Natural killer cell (primary cell): ENCODE measurements around the gene SCAP. TPM values are rescaled to one million over a fixed set of nuclear protein-coding genes. Genes with fewer than 3 reads are reported as not detected.
A peak's percentile ranks its signal among the peaks of the same experiment; 100 is the strongest.
"Not testable (repeated sequence)": the region's sequence is repeated elsewhere in the genome, so short reads cannot be mapped to it uniquely, and the experiment has no call there.

Experiments used
- ATAC-seq, 3 donors: fragments of 150-1000 bp in 2 of 3; fragments of 200-7000 bp in 1 of 3; cut with Tn5 transposase; 1 replicate in 1 of 3; 2 replicates in 2 of 3; pipeline ENCODE4 v1.10.0; 2021; ENCODE audit warnings: mild to moderate bottlenecking in 2 of 3, moderate library complexity in 2 of 3
- DNase-seq, 2 donors: peaks; one replicate each; pipeline versions ENCODE4 v3.0.0 to v3.0.0-alpha.2; 2013 to 2021; ENCODE audit warnings: mixed read lengths in 1 of 2
- H3K27ac ChIP-seq: one replicate; pipeline ENCODE4 v1.5.1; 2013; ENCODE audit warnings: mild to moderate bottlenecking, low read length
- H3K27me3 ChIP-seq: one replicate; pipeline ENCODE4 v1.6.1; 2013; ENCODE audit warnings: low read length; ENCODE audit not compliant: control insufficient read depth, insufficient read depth
- H3K36me3 ChIP-seq: one replicate; pipeline ENCODE4 v1.6.1; 2013; ENCODE audit warnings: low read length; ENCODE audit not compliant: control insufficient read depth, insufficient read depth
- H3K4me1 ChIP-seq: one replicate; pipeline ENCODE4 v1.6.1; 2013; ENCODE audit warnings: low read length; ENCODE audit not compliant: control insufficient read depth, insufficient read depth
- H3K4me3 ChIP-seq: one replicate; pipeline ENCODE4 v1.5.1; 2013; ENCODE audit warnings: low read length
- H3K9me3 ChIP-seq: one replicate; pipeline ENCODE4 v1.6.1; 2013; ENCODE audit warnings: low read length; ENCODE audit not compliant: control insufficient read depth, insufficient read depth
- H3K27ac Mint-ChIP-seq, 2 donors: one replicate each; pipeline ENCODE4 v1.8.0; 2022; ENCODE audit warnings: mild to moderate bottlenecking in 2 of 2, mixed read lengths in 2 of 2, moderate library complexity in 1 of 2
- H3K27me3 Mint-ChIP-seq, 2 donors: one replicate each; pipeline ENCODE4 v1.8.0; 2022; ENCODE audit warnings: low read depth in 2 of 2, mixed read lengths in 2 of 2
- H3K36me3 Mint-ChIP-seq: one replicate; pipeline ENCODE4 v1.8.0; 2022; ENCODE audit warnings: mixed read lengths
- H3K4me1 Mint-ChIP-seq, 2 donors: one replicate each; pipeline ENCODE4 v1.8.0; 2022; ENCODE audit warnings: mixed read lengths in 2 of 2
- H3K4me3 Mint-ChIP-seq: one replicate; pipeline ENCODE4 v1.8.0; 2022; ENCODE audit warnings: mild to moderate bottlenecking, moderate library complexity, mixed read lengths
- H3K9me3 Mint-ChIP-seq, 2 donors: one replicate each; pipeline ENCODE4 v1.8.0; 2022; ENCODE audit warnings: mixed read lengths in 2 of 2
- CTCF ChIP-seq: fragments of 200-600 bp; IDR thresholded peaks from one replicate; pipeline ENCODE4 v1.8.0; 2022; ENCODE audit warnings: antibody characterized with exemption
- WGBS: methylation state at CpG from one replicate; pipeline ENCODE4 v1.1.7; 2013; ENCODE audit warnings: missing lambda C conversion rate; ENCODE audit not compliant: insufficient coverage; 5-methylcytosine and 5-hydroxymethylcytosine counted together
- intact Hi-C: fragments of 100-400 bp; cut with micrococcal nuclease; formaldehyde crosslinking; loops from one replicate; pipeline ENCODE4 v1.14.2; 2022
- total RNA-seq, 4 donors: library from RNA; stranded (reverse); fragments of 120-200 nt in 1 of 4; gene quantifications; one replicate each; pipeline versions ENCODE4 v1.2.3 to v1.2.4, GENCODE V29; 2013 to 2022

SCAP gene
- total RNA-seq, 3 donors from 2014 or later (not counting 1 experiment from before 2014, with no cell fraction given): 63.9 to 104 (median 82.7) TPM

DNA sequence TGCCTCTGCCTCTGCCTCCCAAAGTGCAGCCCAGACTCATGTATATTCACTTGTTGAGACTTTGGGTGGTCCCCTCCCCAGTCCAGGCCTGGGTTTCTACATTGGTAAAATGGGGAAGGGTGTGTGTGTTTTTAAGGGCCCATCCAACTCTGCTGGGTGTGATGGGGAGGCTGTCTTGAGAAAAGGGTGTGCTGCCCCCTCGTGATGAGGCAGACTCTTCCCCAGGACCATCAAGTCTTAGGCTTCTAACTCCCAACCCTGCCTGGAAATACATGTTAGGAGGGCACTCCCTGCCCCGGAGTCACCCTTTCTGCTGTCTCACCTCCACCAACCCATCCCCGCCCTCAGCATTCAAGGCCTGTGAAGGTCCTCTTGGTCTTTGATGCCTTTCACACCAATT, 99.3 kb downstream of the SCAP start:
- WGBS: 89% methylated on average over 3 of the region's 3 CpGs
- intact Hi-C loops: no loop called here
- Mint-ChIP-seq H3K27ac (no peak overlapping the region), H3K4me1 (peaks cover 21 to 29% of the 10 kb centered on the region in 2 donors), H3K9me3 (no peaks in the 10 kb centered on the region), H3K36me3 (no peaks in the 10 kb centered on the region), H3K4me3 (no peak overlapping the region), H3K27me3 (peaks cover 0 to 6% of the 10 kb centered on the region in 2 donors)
- Histone ChIP-seq H3K27ac (no peak overlapping the region), H3K36me3 (no peaks in the 10 kb centered on the region), H3K4me1 (peaks cover 14% of the 10 kb centered on the region), H3K9me3 (no peaks in the 10 kb centered on the region), H3K27me3 (peaks cover 3% of the 10 kb centered on the region), H3K4me3 (no peak overlapping the region)
- no peak for ATAC-seq
- TF ChIP-seq CTCF: no peak
- DNase-seq: no peak

DNA sequence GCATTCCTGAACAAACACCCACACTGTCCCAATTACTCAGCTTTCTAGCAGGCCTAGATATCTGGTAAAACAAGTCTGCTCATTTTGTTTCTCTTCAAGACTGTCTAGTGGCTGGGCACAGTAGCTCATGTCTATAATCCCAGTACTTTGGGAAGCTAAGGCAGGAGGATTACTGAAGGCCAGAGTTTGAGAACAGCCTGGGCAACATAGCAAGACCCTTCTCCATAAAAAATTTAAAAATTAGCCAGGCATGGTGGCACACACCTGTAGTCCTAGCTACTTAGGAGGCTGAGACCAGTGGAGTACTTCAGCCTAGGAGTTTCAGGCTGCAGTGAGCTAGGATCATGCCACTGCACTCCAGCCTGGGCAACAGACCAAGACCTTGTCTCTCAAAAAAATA, 101.2 kb downstream of the SCAP start:
- Mint-ChIP-seq H3K36me3 (no peaks in the 10 kb centered on the region), H3K4me1 (peaks cover 7 to 12% of the 10 kb centered on the region in 2 donors), H3K27me3 (peaks cover 0 to 9% of the 10 kb centered on the region in 2 donors), H3K9me3 (no peaks in the 10 kb centered on the region), H3K27ac (no peak overlapping the region), H3K4me3 (no peak overlapping the region)
- DNase-seq (no peak), ATAC-seq (no peak)
- Histone ChIP-seq H3K4me1 (peaks cover 5% of the 10 kb centered on the region), H3K27me3 (peaks cover 4% of the 10 kb centered on the region), H3K9me3 (no peaks in the 10 kb centered on the region), H3K4me3 (no peak overlapping the region), H3K36me3 (no peaks in the 10 kb centered on the region), H3K27ac (no peak overlapping the region)
- intact Hi-C loops: no loop called here
- TF ChIP-seq CTCF: no peak

- Histone ChIP-seq H3K4me3 (no peak overlapping the region), H3K4me1 (no peaks in the 10 kb centered on the region), H3K27ac (no peak overlapping the region), H3K9me3 (no peaks in the 10 kb centered on the region), H3K36me3 (no peaks in the 10 kb centered on the region), H3K27me3 (peaks cover 4% of the 10 kb centered on the region)
- peaks cover 0 to 11% of the 10 kb centered on the region in 2 donors for H3K27me3 Mint-ChIP-seq
- peak; percentile 19 for TF ChIP-seq CTCF
- H3K36me3 Mint-ChIP-seq: no peaks in the 10 kb centered on the region
- H3K4me3 Mint-ChIP-seq: no peak overlapping the region
- 61% methylated on average over 8 of the region's 13 CpGs for WGBS
- DNase-seq: peak in 1 of 2 donors; percentile 62
- H3K4me1 Mint-ChIP-seq: peaks cover 5 to 11% of the 10 kb centered on the region in 2 donors
- no peak for ATAC-seq
- intact Hi-C loops: no loop called here
- H3K27ac Mint-ChIP-seq: no peak overlapping the region
- no peaks in the 10 kb centered on the region for H3K9me3 Mint-ChIP-seq
Observed at GRCh38 chr3:47370887-47371697, 104.6 kb downstream of the SCAP start.

DNA sequence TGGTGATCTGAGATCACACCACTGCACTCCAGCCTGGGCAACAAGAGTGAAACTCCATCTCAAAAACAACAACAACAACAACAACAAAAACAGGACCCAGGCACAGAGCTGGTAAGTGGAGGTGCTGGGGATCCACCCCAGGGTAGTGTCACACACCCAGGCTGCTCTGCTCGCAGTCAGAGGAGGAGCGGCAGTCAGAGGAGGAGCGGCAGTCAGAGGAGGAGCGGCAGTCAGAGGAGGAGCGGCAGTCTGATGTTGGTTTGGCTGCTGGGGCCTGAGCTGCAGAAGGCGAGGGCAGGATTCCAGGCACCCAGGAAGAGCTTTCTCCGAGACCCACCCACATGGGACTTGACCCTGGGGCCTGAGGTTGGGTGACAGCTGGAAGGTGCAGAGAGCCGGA, 105.7 kb downstream of the SCAP start:
- H3K27ac ChIP-seq, DNase-seq, H3K4me1 Mint-ChIP-seq, H3K4me1 ChIP-seq, intact Hi-C loops, H3K9me3 ChIP-seq, H3K9me3 Mint-ChIP-seq, H3K4me3 ChIP-seq, H3K27me3 ChIP-seq, H3K36me3 Mint-ChIP-seq, H3K27ac Mint-ChIP-seq, ATAC-seq, H3K4me3 Mint-ChIP-seq, H3K27me3 Mint-ChIP-seq, H3K36me3 ChIP-seq: not testable (repeated sequence)
- WGBS: 95% methylated on average over 8 of the region's 8 CpGs
